ENCODE results near the gene KCNIP3. TPM values are rescaled to one million over a fixed set of nuclear protein-coding genes. Genes with fewer than 3 reads are reported as not detected.

Gene KCNIP3
- total RNA-seq (1 to 10 TPM; 2.6 to 5.2 (median 4.2) TPM), polyA plus RNA-seq (1 to 10 TPM in 1 of 3 donors, under 1 TPM in 2; 0.59 to 1.8 (median 0.85) TPM)
- long read RNA-seq, donor 1 = 0 reads
- long read RNA-seq, donor 2, partial matches to known transcripts = 0 of 1 reads
- long read RNA-seq, donor 2, other reads (novel, unspliced or antisense) = 0 of 1 reads

DNA sequence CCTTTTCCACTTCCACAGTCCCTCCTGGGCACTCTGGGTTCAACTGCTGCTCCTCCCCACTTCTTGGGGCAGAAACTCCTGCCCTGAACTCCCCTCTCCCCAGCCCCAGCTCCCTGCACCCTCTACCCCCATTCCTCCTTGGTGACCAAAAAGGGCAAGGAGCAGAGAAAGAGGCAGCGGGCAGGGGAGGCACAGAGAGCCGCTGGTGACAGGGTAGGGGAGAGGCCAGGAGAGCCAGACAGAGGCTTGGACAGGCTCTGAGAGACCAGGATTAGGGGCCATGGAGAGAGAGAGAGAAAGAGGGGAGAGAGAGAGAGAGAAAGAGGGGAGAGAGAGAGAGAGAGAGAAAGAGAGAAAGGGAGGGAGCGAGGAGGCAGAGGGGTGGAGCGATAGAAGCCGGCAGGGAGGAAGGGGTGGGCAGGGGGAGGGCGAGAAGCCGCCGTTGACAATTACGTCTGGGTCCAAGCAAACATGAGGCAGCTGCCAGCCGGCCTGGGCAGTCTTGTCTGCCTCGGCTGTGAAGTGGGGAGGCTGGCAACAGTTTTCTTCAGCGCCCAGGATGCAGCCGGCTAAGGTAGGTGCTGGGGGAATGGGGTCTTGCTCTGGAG, at the start of gene KCNIP3:
TSS of gene KCNIP3 (plus strand) at position 468 of the 608 bp plus-strand sequence. CDS start at position 560, 92 bp downstream.
- Histone ChIP-seq H3K36me3 (no peaks in the 10 kb centered on the region), H3K4me1 (no peaks in the 10 kb centered on the region), H3K27me3 (replicated peaks in 1 of 7) (peaks cover 0 to 35% (median 0%) of the 10 kb centered on the region in 7 donors), H3K9me3 (peaks cover 0 to 19% (median 10%) of the 10 kb centered on the region in 8 donors), H3K27ac (no peak within 1 kb of the TSS), H3K4me3 (peak within 1 kb of the TSS in 1 of 8 donors; percentile 14)
- intact Hi-C loops (cut with DNase I; ENCODE audit: low total_unique reads) = no loop called here
- no peak for DNase-seq
- TF ChIP-seq POLR2A (IDR thresholded peaks at IDR 0.05) = no peak
- TF ChIP-seq POLR2AphosphoS5 (IDR thresholded peaks at IDR 0.05) = no peak
- TF ChIP-seq, protein P1, sequence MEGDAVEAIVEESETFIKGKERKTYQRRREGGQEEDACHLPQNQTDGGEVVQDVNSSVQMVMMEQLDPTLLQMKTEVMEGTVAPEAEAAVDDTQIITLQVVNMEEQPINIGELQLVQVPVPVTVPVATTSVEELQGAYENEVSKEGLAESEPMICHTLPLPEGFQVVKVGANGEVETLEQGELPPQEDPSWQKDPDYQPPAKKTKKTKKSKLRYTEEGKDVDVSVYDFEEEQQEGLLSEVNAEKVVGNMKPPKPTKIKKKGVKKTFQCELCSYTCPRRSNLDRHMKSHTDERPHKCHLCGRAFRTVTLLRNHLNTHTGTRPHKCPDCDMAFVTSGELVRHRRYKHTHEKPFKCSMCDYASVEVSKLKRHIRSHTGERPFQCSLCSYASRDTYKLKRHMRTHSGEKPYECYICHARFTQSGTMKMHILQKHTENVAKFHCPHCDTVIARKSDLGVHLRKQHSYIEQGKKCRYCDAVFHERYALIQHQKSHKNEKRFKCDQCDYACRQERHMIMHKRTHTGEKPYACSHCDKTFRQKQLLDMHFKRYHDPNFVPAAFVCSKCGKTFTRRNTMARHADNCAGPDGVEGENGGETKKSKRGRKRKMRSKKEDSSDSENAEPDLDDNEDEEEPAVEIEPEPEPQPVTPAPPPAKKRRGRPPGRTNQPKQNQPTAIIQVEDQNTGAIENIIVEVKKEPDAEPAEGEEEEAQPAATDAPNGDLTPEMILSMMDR (IDR thresholded peaks at IDR 0.05 in 8 of 11, conservative IDR thresholded peaks at IDR 0.05 in 3 of 11) = no peak
- WGBS, 5 donors = 8 to 13% (median 9%) methylated on average over 13 of the region's 13 CpGs

DNA sequence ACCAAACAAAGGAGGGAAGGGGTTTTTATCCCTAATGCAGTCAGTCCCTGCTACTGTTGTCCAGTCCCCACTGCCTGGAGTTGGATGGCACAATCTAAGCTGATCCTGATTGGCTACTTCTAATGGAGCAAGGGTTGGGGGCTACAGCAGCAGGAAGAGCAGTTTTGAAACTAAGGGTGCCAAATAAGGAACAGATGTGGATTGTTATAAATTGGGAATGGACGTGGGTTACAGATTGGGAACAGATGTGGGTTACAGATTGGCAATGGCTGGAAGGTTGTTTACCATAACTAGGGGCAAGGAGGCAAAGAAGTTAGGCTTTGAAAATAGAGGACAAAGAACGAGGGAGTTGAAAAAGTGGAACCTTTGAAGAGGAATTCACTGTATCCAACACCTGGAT, 38.9 kb upstream of the KCNIP3 start:
- Histone ChIP-seq H3K36me3 (no peaks in the 10 kb centered on the region), H3K4me1 (no peaks in the 10 kb centered on the region), H3K4me3 (no peak overlapping the region), H3K9me3 (peaks cover 0 to 39% (median 26%) of the 10 kb centered on the region in 8 donors), H3K27me3 (replicated peaks in 1 of 7) (no peaks in the 10 kb centered on the region), H3K27ac (no peak overlapping the region)
- WGBS, 5 donors = 59 to 79% (median 68%) methylated on average over 2 of the region's 2 CpGs
- intact Hi-C loops (cut with DNase I; ENCODE audit: low total_unique reads) = no loop called here
- DNase-seq = no peak
- TF ChIP-seq, protein P1 (IDR thresholded peaks at IDR 0.05 in 8 of 11, conservative IDR thresholded peaks at IDR 0.05 in 3 of 11) = no peak
- no peak for TF ChIP-seq POLR2A (IDR thresholded peaks at IDR 0.05)

DNA sequence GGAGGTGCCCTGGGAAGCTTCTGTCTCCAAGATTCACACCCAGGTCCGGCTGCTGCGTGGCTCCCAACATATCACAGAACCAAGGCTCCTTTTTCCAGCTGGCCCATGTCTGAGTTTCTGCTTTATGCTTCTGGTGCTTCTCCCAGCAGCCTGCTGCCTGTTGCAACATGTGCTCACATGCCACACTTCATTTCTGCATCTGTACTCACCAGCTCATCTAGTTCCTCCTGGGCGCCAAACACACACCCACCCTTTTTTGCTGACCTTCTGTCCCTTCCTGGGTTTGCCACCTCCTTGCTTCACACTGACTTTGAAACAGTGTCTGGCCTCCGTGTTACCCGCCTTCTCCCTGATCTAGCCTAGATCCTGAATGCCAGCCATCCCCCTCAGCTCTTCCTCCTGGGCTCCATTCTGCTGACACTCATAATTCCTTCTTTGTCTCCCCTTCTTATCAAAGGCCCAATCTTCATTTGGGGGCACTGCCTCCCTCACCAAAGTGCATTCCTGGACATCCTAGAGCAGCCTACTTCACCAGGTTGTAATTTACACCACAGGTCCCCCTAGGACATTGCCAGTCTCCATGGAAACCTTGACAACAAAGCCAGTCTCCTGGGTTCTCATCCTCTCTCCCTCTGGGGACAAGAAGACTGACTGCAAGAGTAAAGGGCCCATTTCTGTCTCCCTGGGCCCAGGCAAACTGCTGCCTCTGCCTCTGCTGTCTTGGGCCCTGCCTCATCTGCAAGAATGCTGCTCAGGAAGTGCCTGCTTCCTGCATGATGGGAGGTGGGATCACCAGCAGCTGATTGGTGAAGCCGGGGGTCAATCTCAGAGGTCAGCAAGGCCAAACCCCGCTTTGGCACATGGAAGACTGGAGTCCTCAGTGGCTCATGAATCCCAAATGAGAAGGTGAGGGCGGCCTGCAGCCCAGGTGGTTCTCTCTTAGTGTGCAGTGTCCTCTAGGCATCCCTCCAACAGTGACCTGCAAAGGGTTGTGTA, 36.8 kb upstream of the KCNIP3 start:
- Histone ChIP-seq H3K36me3 (no peaks in the 10 kb centered on the region), H3K4me3 (no peak overlapping the region), H3K27me3 (replicated peaks in 1 of 7) (no peaks in the 10 kb centered on the region), H3K9me3 (peaks cover 0 to 30% (median 22%) of the 10 kb centered on the region in 8 donors), H3K4me1 (no peaks in the 10 kb centered on the region), H3K27ac (no peak overlapping the region)
- 65 to 82% (median 70%) methylated on average over 6 to 8 of the region's 8 CpGs for WGBS, 5 donors
- peak; percentile 68 for DNase-seq
- no peak for TF ChIP-seq POLR2AphosphoS5 (IDR thresholded peaks at IDR 0.05)
- TF ChIP-seq, protein P1 (IDR thresholded peaks at IDR 0.05 in 8 of 11, conservative IDR thresholded peaks at IDR 0.05 in 3 of 11) = no peak
- no peak for TF ChIP-seq POLR2A (IDR thresholded peaks at IDR 0.05)
- intact Hi-C loops (cut with DNase I; ENCODE audit: low total_unique reads) = no loop called here
